Measurements from ENCODE around the gene PRDM5.

Gene PRDM5

DNA sequence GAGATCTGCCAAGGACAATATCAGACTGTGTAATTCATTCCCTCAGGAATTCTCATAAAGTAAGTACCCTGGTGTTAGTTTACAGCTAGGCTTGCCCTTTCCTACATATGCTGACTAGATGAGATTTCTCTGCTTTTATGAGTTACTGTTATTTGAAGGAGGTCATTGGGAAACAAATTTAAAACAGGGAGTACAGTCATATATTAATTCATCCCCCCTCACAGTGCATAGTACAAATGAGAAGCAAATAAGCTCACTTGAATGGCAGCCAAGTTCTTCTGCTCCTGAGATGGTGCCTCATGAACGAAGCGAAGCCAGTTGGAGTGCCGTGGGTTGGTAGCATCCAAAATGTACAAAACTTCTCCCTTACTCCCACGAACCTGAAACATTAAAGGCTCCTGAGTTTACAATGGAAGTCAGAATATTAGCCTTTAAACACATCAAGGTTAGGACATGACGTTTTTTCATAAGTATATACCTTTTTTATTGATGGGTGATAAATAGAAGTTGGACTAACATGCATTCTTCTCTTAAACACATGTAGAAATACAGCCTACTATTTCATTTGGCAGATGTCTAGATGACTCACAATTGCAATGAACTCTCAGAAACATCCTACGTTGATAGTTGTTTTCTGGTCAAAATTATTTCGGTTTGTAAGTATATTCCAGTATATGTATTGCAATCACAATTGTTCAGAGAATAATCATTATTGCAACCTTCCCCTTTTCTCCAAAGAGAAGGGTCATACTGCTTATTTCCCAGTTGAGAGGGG, 69.2 kb downstream of the PRDM5 start:
- no peak for DNase-seq

DNA sequence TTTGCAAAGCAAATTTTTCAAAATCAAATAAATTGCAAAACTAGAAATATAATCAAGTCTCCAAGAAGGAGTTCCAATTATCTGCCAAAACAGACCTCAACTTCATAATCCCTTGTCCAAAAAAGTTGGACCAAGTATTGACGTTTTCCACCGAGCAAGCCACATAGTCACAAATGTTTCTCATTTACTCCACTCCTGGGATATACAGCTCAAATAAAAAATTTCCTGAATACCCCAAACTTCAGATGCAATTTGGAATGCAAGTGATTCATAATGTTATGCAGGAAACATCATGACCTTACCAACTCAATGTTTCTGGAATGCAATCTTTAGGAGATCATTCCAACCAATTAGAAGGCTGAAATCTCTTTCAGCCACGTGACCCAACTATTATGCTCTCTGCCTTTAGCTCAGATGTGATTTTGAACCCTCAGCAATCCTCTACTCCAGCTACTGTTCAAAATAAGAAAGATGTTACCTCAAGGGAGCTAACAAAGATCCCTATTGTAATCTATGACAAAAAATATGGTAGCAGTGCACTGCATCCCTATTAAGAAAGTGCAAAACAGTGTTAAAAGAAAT, 72.4 kb downstream of the PRDM5 start:
- DNase-seq: no peak

DNA sequence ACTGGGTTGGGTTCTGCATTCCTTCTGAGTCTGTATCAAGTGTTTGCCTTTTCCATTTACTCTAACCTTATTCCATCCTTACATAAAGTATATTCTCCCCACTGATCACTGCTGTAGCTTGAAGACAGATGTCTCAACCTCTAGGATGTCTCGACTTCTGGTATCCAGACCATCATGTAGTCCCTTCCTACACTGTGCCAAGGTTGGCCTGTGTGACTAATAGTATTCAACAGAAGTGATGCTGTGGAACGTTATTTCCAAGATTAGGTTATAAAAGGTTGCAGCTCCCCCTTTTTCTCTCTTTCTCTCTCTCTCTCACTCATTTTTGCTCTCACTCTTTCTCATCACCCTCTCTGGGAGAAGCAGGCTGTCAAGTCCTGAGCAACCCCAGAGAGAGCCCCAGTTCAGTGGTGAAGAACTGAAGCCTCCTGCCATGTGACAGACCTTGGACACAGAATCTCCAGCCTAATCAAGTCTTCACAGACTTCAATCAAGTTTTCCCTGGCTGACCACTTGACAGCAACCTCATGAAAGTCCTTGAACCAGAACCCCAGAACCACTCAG, 75.4 kb downstream of the PRDM5 start:
- DNase-seq: no peak

DNA sequence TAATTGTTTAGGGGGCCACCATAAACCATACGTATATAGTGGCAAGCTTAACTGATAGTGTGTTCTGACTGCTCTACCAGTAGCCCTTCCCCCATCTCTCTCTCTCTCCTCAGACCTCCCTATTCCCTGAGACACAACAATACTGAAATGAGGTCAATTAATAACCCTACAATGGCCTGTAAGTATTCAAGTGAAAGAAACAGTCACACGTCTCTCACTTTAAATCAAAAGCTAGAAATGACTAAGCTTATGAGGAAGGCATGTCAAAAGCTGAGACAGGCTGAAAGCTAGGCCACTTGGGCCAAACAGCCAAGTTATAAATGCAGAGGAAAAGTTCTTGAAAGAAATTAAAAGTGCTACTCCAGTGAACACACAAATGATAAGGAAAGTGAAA, 78.0 kb downstream of the PRDM5 start:
- DNase-seq: no peak

DNA sequence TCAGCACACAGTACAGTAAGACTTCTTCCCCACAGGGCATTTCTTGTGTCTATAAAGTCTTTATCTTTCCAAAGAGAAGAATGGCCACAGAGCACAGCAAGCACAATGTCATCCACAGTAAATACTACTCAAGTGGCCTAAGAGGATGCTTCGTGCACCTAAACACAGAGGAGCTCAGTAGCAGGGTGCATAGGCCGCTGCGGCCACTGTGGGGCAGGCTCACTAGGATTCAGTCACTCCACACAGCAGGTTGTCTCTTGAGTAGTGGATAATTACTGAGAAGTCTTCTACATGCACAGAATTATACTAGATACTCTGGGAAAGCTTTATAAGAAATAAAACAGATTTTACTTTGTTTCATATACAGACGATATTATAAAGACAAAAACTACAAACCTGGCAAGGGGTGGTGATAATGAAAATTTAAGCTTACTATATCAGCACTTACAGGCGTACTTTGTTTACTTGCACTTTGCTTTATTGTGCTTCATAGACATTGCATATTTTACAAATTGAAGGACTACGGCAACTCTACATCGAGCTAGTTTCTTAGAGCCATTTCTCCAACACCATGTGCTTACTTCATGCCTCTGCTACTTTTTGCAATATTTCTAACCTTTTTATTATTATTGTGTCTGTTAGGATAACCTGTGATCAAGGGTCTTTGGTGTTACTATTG, 78.5 kb downstream of the PRDM5 start:
- DNase-seq: no peak

DNA sequence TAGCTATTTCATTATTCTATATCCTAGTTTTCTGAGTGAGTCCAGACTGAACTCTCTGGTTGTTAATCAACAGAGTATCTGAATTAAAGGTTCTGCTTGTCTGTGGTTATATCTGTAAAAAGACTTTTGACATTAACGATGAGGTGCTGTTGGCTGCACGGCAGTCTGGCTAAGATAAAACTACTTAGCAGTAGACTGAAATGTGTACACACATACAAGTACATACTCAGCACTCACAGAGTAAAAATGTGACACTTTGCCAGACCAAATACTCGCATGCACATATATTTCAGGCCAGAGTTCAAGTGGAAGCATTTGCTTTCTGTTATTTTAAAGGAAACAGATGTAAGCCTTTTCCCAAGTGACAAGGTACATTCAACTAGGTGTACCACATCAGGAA, 80.5 kb downstream of the PRDM5 start:
- no peak for DNase-seq

DNA sequence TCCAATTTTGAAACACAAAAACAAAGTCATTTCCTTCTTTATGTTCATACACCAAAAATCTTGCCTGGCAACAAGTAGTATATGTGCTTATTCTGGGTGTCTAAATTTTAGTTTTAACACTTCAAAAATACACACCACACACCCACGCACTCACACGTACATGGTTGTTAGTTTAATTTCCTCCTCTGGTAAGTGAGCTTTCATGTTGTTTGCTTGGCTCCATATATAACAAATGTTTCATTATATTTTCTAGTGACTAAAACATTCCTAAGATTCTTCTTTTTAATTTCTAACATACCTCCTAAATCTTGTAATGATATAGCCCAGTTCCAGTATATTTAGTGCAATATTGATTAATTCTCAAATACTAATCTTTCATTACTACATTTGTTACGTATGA, 80.9 kb downstream of the PRDM5 start:
- no peak for DNase-seq

DNA sequence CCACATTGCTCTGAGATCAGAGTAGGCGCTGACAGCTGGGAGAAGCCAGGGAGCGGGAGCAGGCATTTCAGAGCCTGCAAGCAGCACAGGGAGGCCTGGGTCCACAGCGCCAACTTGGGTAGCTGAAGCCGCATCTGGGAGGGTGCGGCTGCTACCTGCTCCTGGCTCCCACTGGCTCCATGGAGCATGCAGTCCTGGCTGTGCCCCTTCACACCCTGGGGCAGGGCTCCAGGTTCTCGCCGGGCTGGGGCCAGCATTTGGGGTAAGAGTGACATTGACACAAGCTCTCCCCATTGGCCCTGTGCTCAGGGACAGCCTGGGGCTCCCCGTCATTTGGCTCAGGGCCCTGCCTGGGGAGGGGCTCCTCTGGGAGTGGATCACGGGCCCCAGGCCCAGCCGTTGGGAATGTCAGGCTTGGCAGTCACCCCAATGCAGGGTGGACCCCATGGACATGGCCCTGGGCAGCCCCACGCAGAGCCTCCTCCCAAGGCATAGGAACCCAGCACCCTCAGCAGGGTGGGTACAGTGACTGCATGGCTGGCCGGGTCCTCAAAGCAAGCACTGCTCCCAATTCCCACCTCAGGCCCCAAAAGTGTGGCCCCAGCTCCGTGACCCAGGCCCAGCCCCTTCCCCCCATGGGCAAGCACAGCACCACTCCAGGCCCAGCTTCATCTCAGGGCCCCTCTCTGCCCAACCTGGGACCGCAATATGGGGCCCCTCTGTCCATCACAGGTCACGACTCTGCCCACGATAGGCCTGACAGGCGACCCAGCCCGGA, 82.4 kb downstream of the PRDM5 start:
- DNase-seq: no peak

DNA sequence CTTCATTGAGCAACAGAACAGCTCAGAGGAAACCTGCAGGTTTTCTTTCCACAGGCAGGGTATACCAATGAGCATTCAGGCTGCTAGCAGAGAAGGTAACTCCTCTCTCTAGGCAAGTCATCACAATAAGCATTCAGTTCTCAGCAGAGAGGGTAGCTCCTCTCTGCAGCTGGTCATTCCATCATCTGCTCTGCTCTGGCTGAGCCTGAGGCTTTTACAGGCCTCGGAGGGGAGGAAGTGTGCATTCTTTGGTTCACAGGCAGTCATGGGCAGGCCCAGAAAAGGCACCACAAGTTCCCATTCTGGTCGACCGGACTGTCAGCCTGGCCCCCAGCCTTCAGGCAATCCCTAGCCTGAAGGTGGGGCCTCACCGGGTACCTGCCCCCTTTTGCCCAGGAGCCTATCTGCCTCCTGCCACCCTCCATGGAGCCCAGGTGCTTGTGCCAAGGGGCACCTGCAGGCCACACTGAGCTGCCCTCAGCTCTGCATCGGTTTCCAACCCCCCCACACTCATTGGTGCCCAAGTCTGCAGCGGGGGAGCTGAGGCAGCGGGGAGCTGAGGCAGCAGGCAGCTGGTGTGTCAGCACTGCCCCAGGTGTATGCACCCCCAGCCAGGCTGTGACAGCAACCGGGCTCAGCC, 83.1 kb downstream of the PRDM5 start:
- DNase-seq: no peak

DNA sequence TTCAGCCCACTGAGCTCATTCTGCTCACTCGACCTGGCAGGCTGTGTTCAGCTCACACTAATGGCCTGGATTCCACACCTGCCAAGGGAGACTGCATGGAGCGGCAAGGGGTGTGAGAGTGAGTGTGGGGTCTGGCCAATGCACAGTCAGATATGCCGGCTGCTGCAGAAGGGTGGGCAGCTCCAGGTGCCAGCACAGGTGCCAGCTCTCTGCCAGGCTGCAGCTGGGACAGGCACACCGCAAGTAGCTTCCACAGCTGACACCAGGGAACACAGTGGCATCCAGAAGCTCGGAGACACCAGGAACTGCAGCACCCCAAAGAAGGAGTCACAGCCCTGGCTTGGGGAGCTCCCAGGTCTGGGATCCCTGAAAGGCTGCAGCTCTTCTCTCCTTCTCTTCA, 83.7 kb downstream of the PRDM5 start:
- DNase-seq: no peak

DNA sequence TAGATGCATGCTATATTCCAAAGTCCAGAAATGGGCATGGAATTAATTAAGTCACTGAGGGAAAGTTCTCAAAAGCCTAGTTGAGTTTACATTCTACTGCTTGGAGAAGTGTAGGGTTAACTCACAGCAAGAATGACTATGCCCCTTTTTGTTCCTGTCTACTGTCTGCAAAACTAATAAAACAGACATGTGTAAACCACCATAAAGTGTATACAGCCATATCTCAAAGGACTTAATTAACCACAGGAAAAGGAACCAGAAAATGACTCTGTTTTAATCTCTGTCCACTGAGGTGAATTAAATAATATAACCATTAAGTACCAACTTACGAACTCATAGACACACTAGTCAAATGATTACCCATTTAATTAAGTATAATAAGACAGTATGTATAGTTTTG, 84.9 kb downstream of the PRDM5 start:
- DNase-seq: no peak

DNA sequence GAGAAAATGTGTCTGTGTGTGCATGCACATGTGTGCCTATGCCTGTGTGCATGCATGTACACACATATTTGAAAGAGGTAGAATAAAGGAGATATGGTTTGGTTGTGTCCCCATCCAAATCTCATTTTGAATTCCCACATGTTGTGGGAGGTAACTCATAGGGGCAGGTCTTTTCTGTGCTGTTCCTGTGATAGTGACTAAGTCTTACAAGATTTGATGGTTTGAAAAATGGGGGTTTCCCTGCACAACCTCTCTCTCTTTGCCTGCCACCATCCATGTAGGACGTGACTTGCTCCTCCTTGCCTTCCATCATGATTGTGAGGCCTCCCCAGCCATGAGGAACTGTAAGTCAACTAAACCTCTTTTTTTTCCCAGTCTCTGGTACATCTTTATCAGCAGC, 87.2 kb downstream of the PRDM5 start:
- DNase-seq: no peak

DNA sequence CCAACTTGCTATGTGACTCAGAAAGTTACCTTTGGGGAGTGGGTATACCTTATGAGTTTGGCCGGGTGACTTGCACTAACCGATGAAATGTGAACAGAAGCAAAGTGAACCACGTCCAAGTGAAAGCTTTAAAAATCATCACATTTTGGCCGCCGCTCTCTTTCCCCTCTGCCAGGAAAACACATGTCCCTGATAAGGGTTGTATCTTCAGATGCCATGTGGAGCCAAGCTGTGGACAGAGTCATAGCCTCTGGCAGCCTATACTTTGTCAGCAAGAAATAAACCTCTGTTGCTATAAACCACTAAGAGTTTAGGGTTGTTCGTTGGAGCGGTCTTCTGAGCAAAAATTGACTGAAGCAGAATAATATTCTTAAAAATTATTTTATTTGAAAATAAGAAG, 92.3 kb downstream of the PRDM5 start:
- DNase-seq: no peak

DNA sequence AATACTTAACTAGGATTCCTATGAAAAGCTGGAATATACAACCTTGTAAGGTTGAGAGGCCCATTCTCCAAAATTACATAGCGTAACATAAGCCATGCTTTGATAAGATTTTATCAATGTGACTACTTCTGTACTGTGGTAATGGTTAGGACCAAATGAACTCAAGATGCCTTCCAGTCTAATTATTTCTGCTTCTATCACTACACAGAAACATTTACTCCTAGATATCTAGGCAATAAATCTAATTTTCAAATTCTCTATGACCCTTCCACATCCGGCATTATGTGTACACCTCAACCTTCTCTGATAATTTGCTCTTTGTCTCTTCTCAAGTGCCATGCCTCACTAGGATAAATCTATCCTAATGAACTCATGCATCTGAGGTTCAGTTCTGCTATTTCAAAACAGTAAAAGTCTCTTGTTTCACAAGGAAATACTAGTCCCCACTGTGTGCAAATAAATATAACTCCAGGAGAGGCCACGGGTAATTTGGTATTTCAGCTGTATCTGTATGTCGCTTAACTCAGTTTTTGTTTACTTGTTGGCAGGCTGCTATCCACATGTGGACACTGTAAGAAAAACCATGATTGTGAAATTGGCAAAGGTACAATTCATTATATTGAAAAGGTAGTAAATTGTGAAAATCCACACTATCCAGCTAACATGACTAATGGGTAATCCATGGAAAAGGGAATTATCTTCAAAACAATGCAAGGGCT, 93.3 kb downstream of the PRDM5 start:
- DNase-seq: no peak

DNA sequence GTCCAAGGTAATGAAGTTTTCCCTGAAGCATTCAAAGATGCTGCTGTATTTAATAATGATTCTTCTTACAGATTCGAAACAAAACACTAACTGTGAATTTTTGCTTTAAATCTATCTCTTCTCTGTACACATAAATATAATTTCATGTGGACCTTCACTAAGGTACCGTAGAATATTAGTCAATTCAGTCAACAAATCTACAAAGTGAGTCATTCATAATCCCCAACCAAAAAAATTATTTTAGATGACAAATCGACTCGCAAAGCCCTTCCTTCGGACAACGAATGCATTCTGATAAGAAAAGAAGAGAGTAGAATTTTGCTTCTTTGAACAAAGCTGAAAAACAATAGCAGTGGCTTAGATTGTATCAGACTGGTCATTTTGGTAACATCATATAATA, 95.7 kb downstream of the PRDM5 start:
- no peak for DNase-seq

DNA sequence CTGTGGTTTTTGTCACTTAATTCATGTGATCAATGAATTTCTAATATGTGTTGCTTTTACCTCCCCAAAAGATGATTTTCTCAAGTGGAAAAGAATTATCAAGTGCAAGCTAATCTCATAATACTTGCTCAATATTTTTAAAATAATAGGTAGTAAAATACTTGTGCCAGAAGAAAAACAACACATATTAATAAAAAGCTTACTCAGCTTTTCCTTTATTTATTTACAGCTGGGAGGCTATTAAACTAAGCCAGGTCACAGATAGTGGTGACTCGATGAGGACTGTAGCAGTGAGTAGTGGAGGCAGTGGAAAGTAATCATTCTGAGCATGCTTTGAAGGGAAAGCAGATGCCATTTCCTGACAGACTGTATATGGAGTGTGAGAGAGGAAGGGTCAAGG, 96.1 kb downstream of the PRDM5 start:
- no peak for DNase-seq

DNA sequence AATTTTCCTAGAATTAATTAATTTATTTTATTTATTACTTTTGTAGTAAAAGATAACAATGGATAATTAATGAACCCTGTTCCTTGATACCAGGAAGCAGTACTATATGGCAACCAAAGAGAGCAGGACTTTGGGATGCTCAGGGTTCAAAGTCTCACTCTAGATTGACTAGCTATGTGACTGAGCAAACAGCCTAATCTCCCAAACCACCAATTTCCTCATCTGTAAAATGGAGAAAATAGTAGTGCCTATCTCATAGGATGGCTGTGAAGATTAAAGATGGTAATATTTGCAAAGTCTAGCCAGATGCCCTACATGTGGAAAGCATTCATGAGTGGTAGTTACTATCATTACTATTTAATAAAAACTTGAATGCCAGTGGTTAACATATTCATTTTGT, 97.6 kb downstream of the PRDM5 start:
- no peak for DNase-seq

DNA sequence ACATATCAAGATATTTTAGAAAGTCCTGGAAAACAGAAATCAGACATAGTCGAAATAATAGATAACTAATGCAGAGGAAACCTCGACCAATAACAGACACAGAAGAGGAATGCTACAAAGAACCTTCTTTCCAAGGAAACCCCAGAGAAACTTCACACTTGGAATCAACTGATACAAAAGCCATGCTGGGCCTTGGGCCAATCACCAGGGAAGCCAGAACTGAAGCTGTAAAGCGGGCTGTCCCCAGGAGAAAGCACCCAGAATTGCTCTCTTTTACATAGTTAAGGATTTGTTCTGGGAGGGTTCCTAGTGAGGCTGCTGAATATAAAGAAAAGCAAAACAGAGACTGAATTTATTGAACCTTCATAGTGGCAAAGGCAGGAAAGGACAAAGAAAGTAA, 100.5 kb downstream of the PRDM5 start:
- DNase-seq: no peak

DNA sequence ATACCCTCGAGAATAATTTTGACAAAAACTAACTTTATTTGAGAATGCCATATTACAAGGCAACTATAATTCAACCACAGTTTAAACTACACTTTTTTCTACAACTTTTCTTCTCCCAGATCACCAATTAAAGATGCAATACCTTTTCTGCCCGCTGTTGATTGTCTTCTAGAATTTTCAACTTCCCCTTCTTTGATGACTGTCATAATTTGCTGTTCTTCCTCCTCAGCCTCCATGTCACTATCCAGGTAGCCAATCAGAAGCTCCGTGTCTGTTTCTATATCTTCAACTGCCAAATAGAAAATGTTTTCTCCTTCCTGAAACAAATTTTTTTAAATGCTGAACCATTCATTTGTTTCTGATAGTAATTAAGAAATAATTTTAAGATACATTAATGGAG, 101.5 kb downstream of the PRDM5 start:
- DNase-seq: no peak

DNA sequence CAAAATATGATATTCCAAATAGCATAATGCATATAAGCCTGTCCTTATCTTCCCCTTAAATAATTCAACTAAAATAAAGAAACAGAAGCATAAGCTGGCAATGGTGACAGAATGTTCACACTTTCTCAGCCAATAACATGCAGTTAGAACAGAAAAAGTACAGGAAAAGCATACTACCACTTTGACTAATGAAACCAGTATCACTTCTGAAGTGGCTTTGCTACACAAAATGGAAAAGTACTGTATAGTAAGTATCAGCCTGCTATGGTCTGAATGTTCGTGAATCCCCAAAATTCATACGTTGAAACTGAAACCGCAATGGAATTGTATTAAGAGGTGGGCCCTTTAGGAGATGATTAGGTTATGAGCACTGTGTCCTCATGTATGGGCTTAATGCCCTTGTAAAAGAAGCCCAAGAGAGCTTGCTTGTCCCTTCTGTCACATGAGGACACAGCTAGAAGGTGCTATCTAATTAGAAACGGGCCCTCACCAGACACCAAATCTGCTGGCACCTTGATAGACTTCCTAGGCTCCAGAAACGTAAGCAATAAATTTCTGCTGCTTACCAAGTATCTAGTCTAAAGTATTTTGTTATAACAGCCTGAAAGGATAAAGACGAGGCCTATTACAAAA, 102.6 kb downstream of the PRDM5 start:
- DNase-seq: no peak

DNA sequence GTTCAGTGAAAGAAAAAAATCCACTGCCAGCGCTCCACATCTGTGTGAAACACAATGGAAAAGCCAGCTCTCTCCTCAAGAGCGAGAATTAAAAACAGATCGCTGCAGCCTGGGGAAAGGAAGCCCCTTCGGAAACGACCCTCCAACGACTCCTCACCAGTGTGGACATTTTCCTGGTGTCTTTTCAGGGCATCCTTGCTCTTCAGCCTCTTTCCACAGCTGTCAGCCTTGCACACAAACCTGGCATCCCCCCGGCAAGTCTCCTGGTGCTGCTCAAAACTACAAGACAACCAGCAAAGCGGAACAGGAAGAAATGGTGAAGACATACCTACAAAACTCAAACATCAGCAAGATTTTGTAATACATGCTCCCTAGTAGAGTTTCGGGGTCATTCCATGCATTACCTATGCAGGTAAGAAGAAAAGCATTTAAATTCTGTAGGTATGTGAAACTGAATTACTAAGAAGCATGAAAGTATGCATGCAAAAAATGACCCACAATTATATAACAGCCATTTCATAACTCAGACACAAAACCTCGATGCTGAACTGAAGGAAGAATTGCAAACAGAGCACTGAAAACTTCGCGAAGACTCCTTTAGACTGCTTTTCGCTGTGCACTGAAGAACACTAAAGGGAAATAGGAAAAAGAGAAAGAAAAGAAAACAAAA, 106.1 kb downstream of the PRDM5 start:
- DNase-seq: no peak

Data from NCI-H526 treated with DMSO at 0.1 percent for 48 hours (cell line).